Measurements from ENCODE around the gene POLH.
"Not testable (repeated sequence)": the region's sequence is repeated elsewhere in the genome, so short reads cannot be mapped to it uniquely, and the experiment has no call there.

POLH gene

GRCh38 chr6:43575772-43576551 is at the start of gene POLH, which contains the start of gene XPO5:
Gene POLH (plus strand): TSS chr6:43576185. CDS start chr6:43582320, 6,135 bp downstream.
Gene XPO5 (minus strand): TSS chr6:43576038. CDS start chr6:43575864, 174 bp downstream.
- TF ChIP-seq ZFX (IDR thresholded peaks at IDR 0.05; ENCODE audit: borderline replicate concordance) (no peak), CTCF (IDR thresholded peaks at IDR 0.05) (peak; percentile 38)
- peak within 1 kb of the TSS; percentile 94 for H3K27ac ChIP-seq

GRCh38 chr6:43532201-43532600 is 43.8 kb upstream of the POLH start:
- no peak overlapping the region for H3K27ac ChIP-seq
- no peak for TF ChIP-seq ZFX (IDR thresholded peaks at IDR 0.05; ENCODE audit: borderline replicate concordance)
- TF ChIP-seq CTCF (IDR thresholded peaks at IDR 0.05): no peak

GRCh38 chr6:43538986-43539385 is 37.0 kb upstream of the POLH start:
- H3K27ac ChIP-seq: not testable (repeated sequence)

- H3K27ac ChIP-seq: not testable (repeated sequence)
These were observed 36.6 kb upstream of the POLH start for GRCh38 chr6:43539409-43539808.

GRCh38 chr6:43540507-43540906 is 35.5 kb upstream of the POLH start:
- H3K27ac ChIP-seq: no peak overlapping the region
- TF ChIP-seq CTCF (IDR thresholded peaks at IDR 0.05) (no peak), ZFX (IDR thresholded peaks at IDR 0.05; ENCODE audit: borderline replicate concordance) (no peak)

GRCh38 chr6:43541774-43542471 is 34.1 kb upstream of the POLH start:
- TF ChIP-seq CTCF (IDR thresholded peaks at IDR 0.05): no peak
- no peak for TF ChIP-seq ZFX (IDR thresholded peaks at IDR 0.05; ENCODE audit: borderline replicate concordance)

GRCh38 chr6:43544461-43544860 is 31.5 kb upstream of the POLH start:
- H3K27ac ChIP-seq: no peak overlapping the region
- TF ChIP-seq CTCF (IDR thresholded peaks at IDR 0.05) (no peak), ZFX (IDR thresholded peaks at IDR 0.05; ENCODE audit: borderline replicate concordance) (no peak)

More at GRCh38 chr6:43541774-43542471, 34.1 kb upstream of the POLH start:
- H3K27ac ChIP-seq: no peak overlapping the region

GRCh38 chr6:43547222-43547621 is 28.8 kb upstream of the POLH start:
- H3K27ac ChIP-seq: no peak overlapping the region
- no peak for TF ChIP-seq ZFX (IDR thresholded peaks at IDR 0.05; ENCODE audit: borderline replicate concordance)
- no peak for TF ChIP-seq CTCF (IDR thresholded peaks at IDR 0.05)

GRCh38 chr6:43557620-43558019 is 18.4 kb upstream of the POLH start:
- not testable (repeated sequence) for H3K27ac ChIP-seq

Data from 22Rv1 (cell line).